ENCODE measurements around the gene CDCA7.
"Not testable (repeated sequence)": the region's sequence is repeated elsewhere in the genome, so short reads cannot be mapped to it uniquely, and the experiment has no call there.

CDCA7 gene

GRCh38 chr2:173358616-173359015 is 3.9 kb downstream of the CDCA7 start:
- no peak for DNase-seq (ENCODE audit: low read depth in 2 of 2)

GRCh38 chr2:173359231-173359630 is 4.6 kb downstream of the CDCA7 start:
- no peak for DNase-seq (ENCODE audit: low read depth in 2 of 2)

- no peak for DNase-seq (ENCODE audit: low read depth in 2 of 2)
Measured at GRCh38 chr2:173370198-173370597, 15.5 kb downstream of the CDCA7 start.

- DNase-seq (ENCODE audit: low read depth in 2 of 2), result no peak
Measured at GRCh38 chr2:173371023-173371422, 16.4 kb downstream of the CDCA7 start.

- DNase-seq (ENCODE audit: low read depth in 2 of 2), result no peak
Measured at GRCh38 chr2:173373290-173373689, 18.6 kb downstream of the CDCA7 start.

GRCh38 chr2:173374634-173375033 is 20.0 kb downstream of the CDCA7 start:
- DNase-seq (ENCODE audit: low read depth in 2 of 2), result no peak

- not testable (repeated sequence) for DNase-seq (ENCODE audit: low read depth in 2 of 2)
Measured at GRCh38 chr2:173385534-173385933, 30.9 kb downstream of the CDCA7 start.

- DNase-seq (ENCODE audit: low read depth in 2 of 2), result no peak
Measured at GRCh38 chr2:173386021-173386737, 31.5 kb downstream of the CDCA7 start.

- no peak for DNase-seq (ENCODE audit: low read depth in 2 of 2)
Measured at GRCh38 chr2:173386738-173387065, 32.0 kb downstream of the CDCA7 start.

- no peak for DNase-seq (ENCODE audit: low read depth in 2 of 2)
Measured at GRCh38 chr2:173387079-173387478, 32.4 kb downstream of the CDCA7 start.

GRCh38 chr2:173387660-173388059 is 33.0 kb downstream of the CDCA7 start:
- no peak for DNase-seq (ENCODE audit: low read depth in 2 of 2)

GRCh38 chr2:173388795-173389194 is 34.1 kb downstream of the CDCA7 start:
- no peak for DNase-seq (ENCODE audit: low read depth in 2 of 2)

GRCh38 chr2:173390036-173390435 is 35.4 kb downstream of the CDCA7 start:
- no peak for DNase-seq (ENCODE audit: low read depth in 2 of 2)

- DNase-seq (ENCODE audit: low read depth in 2 of 2), result no peak
Measured at GRCh38 chr2:173392731-173393130, 38.1 kb downstream of the CDCA7 start.

- DNase-seq (ENCODE audit: low read depth in 2 of 2), result no peak
Measured at GRCh38 chr2:173393186-173393585, 38.5 kb downstream of the CDCA7 start.

GRCh38 chr2:173393636-173394035 is 39.0 kb downstream of the CDCA7 start:
- no peak for DNase-seq (ENCODE audit: low read depth in 2 of 2)

GRCh38 chr2:173394091-173394974 is 39.7 kb downstream of the CDCA7 start:
- DNase-seq (ENCODE audit: low read depth in 2 of 2), result no peak

GRCh38 chr2:173395567-173396351 is 41.1 kb downstream of the CDCA7 start:
- DNase-seq (ENCODE audit: low read depth in 2 of 2), result no peak

GRCh38 chr2:173397539-173397938 is 42.9 kb downstream of the CDCA7 start:
- no peak for DNase-seq (ENCODE audit: low read depth in 2 of 2)

- DNase-seq (ENCODE audit: low read depth in 2 of 2), result no peak
Measured at GRCh38 chr2:173399229-173399628, 44.6 kb downstream of the CDCA7 start.

GRCh38 chr2:173400760-173401159 is 46.1 kb downstream of the CDCA7 start:
- DNase-seq (ENCODE audit: low read depth in 2 of 2), result no peak

GRCh38 chr2:173401716-173402326 is 47.1 kb downstream of the CDCA7 start:
- DNase-seq (ENCODE audit: low read depth in 2 of 2), result no peak
